Spleen (tissue), 11 donors: ENCODE data around the gene FOXD2. TPM values are rescaled to one million over a fixed set of nuclear protein-coding genes. Genes with fewer than 3 reads are reported as not detected.

Experiments used
- DNase-seq: peaks from one replicate; pipeline ENCODE4 v3.0.0-alpha.2; 2020
- H3K27ac ChIP-seq, 8 donors: fragments of 200-600 bp; sonication (generic) in 7 of 8; 1 replicate in 4 of 8; 2 replicates in 4 of 8; pipeline versions ENCODE4 v1.5.0 to v1.8.0; 2016 to 2021; ENCODE audit warnings: inconsistent platforms in 4 of 8, mild to moderate bottlenecking in 4 of 8, moderate library complexity in 1 of 8
- H3K27me3 ChIP-seq, 7 donors: fragments of 200-600 bp; sonication (generic) in 6 of 7; replicated peaks in 1 of 7; 1 replicate in 4 of 7; 2 replicates in 3 of 7; pipeline versions ENCODE4 v1.5.0 to v1.8.0; 2016 to 2021; ENCODE audit warnings: inconsistent platforms in 3 of 7, mild to moderate bottlenecking in 1 of 7
- H3K36me3 ChIP-seq, 6 donors: fragments of 200-600 bp; sonication (generic) in 5 of 6; 1 replicate in 4 of 6; 2 replicates in 2 of 6; pipeline versions ENCODE4 v1.5.0 to v1.8.0; 2016 to 2021; ENCODE audit warnings: inconsistent platforms in 2 of 6
- H3K4me1 ChIP-seq, 6 donors: fragments of 200-600 bp; sonication (generic) in 5 of 6; 1 replicate in 3 of 6; 2 replicates in 3 of 6; pipeline versions ENCODE4 v1.5.0 to v1.8.0; 2016 to 2021; ENCODE audit warnings: inconsistent platforms in 3 of 6
- H3K4me3 ChIP-seq, 8 donors: fragments of 200-600 bp; sonication (generic) in 7 of 8; 1 replicate in 4 of 8; 2 replicates in 4 of 8; pipeline versions ENCODE4 v1.5.0 to v1.8.0; 2016 to 2021; ENCODE audit warnings: inconsistent platforms in 4 of 8, mild to moderate bottlenecking in 4 of 8, moderate library complexity in 2 of 8
- H3K9me3 ChIP-seq, 8 donors: fragments of 200-600 bp; sonication (generic) in 7 of 8; 1 replicate in 4 of 8; 2 replicates in 4 of 8; pipeline versions ENCODE4 v1.5.0 to v1.8.0; 2016 to 2021; ENCODE audit warnings: inconsistent platforms in 4 of 8
- POLR2A ChIP-seq, 3 donors: fragments of 450-650 bp; IDR thresholded peaks; one replicate each; pipeline ENCODE4 v1.5.1; 2017; ENCODE audit warnings: antibody characterized with exemption in 3 of 3, mild to moderate bottlenecking in 1 of 3
- POLR2AphosphoS5 ChIP-seq, 3 donors: sonication (generic); formaldehyde crosslinking; IDR thresholded peaks; one replicate each; pipeline ENCODE4 v1.5.1; 2017; ENCODE audit warnings: antibody characterized with exemption in 3 of 3
- WGBS, 5 donors: extraction: QIAGEN DNeasy Blood & Tissue Kit in 3 of 5; methylation state at CpG; one replicate each; pipeline versions ENCODE4 v1.1.5 to v1.1.7; 2013 to 2018; 5-methylcytosine and 5-hydroxymethylcytosine counted together
- intact Hi-C: fragments of 100-400 bp; cut with DNase I; formaldehyde crosslinking; loops from one replicate; pipeline ENCODE4 v1.15.0; 2023; ENCODE audit warnings: low total_unique reads
- polyA plus RNA-seq, 3 donors: library from polyadenylated mRNA; stranded (reverse); fragments of 200-250 nt; gene quantifications; one replicate each; pipeline ENCODE4 v1.2.1, GENCODE V29; 2013
- total RNA-seq, 7 donors: library from RNA; depleted of rRNA in 3 of 7; stranded (reverse); fragments of >200 nt in 3 of 7; fragmentation: NEBNext Ultra II Directional in 4 of 7; extraction: Animal tissue kit (Norgen Biotek cat#: 25700) in 4 of 7; gene quantifications; one replicate each; pipeline versions ENCODE4 v1.1.0 to v1.2.1, GENCODE V29; 2016 to 2021
- TF ChIP-seq, protein P1 (sequence below), 11 experiments: fragments of 200-600 bp in 7 of 11; fragments of 450-650 bp in 4 of 11; sonication (generic) in 4 of 11; IDR thresholded peaks in 8 of 11; conservative IDR thresholded peaks in 3 of 11; 1 replicate in 7 of 11; 2 replicates in 4 of 11; pipeline versions ENCODE4 v1.4.0 to v1.8.0; 2016 to 2021; ENCODE audit warnings: antibody characterized with exemption in 11 of 11, inconsistent platforms in 4 of 11, mild to moderate bottlenecking in 1 of 11
- donor health status: healthy with polysubstance abuse.
- donor health status: DM: no; HTN: no; CAD: no; lungs with moderate emphysema.
- donor health status: DM: no; HTN: no; CAD: no.
- donor health status: Bipolar disorder and iron deficiency.
- donor health status: healthy.
- donor health status: DM: no; HTN: no; CAD: no.
- donor health status: DM: yes; HTN: yes; CAD: no.

FOXD2 gene
- total and polyA plus RNA-seq, 10 donors = 0.09 to 1.7 (median 0.61) TPM

DNA sequence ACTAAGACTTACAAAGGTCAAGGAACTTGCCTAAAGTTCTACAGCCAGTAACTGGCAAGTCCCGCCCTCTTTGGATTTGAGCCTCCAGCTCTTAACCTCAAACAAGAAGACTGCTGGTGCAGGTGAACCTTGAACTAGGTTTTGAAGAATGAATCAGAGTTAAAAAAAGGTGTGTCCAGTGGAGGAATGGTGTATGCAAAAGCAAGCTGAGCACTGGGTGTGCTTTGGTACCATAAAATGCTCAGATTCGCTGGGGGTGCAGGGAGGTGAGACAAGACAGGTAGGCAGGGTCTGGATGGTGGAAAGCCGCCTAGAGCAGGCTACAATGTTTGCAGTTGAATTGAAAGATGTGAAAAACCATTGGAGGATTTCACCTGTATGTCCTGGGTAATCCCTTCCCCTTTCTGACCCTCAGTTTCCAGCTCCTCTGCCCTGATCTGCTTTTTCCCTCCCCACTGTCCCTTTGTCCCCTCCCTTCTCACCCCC lies 39.8 kb downstream of the FOXD2 start:
- 78 to 92% (median 85%) methylated on average over 3 of the region's 3 CpGs for WGBS, 5 donors
- DNase-seq = no peak
- TF ChIP-seq POLR2AphosphoS5 (IDR thresholded peaks at IDR 0.05) (no peak), POLR2A (IDR thresholded peaks at IDR 0.05) (no peak)
- TF ChIP-seq, protein P1, sequence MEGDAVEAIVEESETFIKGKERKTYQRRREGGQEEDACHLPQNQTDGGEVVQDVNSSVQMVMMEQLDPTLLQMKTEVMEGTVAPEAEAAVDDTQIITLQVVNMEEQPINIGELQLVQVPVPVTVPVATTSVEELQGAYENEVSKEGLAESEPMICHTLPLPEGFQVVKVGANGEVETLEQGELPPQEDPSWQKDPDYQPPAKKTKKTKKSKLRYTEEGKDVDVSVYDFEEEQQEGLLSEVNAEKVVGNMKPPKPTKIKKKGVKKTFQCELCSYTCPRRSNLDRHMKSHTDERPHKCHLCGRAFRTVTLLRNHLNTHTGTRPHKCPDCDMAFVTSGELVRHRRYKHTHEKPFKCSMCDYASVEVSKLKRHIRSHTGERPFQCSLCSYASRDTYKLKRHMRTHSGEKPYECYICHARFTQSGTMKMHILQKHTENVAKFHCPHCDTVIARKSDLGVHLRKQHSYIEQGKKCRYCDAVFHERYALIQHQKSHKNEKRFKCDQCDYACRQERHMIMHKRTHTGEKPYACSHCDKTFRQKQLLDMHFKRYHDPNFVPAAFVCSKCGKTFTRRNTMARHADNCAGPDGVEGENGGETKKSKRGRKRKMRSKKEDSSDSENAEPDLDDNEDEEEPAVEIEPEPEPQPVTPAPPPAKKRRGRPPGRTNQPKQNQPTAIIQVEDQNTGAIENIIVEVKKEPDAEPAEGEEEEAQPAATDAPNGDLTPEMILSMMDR (IDR thresholded peaks at IDR 0.05 in 8 of 11, conservative IDR thresholded peaks at IDR 0.05 in 3 of 11) = no peak
- intact Hi-C loops = no loop called here
- H3K27me3 ChIP-seq = peaks cover 0 to 19% (median 0%) of the 10 kb centered on the region in 7 donors
- no peak overlapping the region for H3K27ac ChIP-seq
- no peak overlapping the region for H3K4me3 ChIP-seq
- no peaks in the 10 kb centered on the region for H3K36me3 ChIP-seq
- H3K9me3 ChIP-seq = no peaks in the 10 kb centered on the region
- H3K4me1 ChIP-seq = no peaks in the 10 kb centered on the region

DNA sequence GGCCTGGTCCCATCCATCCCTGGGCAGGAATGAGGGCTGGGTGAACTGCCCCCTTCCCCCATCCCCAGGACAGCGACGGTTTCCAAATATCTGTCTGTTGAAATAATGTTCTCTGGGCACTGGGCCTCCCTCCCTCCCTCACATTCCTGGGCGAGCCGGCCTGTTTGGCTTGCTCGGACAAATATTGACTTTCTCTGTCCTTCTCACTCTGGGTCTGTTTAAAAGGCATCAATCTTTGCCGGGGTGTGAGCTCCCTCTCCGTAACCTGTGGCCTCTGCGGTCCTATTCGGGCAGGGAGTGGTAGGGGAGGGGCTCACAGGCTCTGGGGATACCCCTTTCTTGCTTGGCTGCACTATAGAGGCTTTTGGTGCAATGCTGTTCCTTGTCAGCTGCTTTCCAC lies 40.2 kb downstream of the FOXD2 start:
- Histone ChIP-seq H3K27ac (peak overlapping the region in 1 of 8 donors; percentile 13), H3K4me1 (no peaks in the 10 kb centered on the region), H3K9me3 (no peaks in the 10 kb centered on the region), H3K36me3 (no peaks in the 10 kb centered on the region), H3K27me3 (peaks cover 0 to 19% (median 0%) of the 10 kb centered on the region in 7 donors), H3K4me3 (no peak overlapping the region)
- DNase-seq = no peak
- intact Hi-C loops = no loop called here
- TF ChIP-seq POLR2AphosphoS5 (IDR thresholded peaks at IDR 0.05) = peak in 1 of 3 donors; percentile 25
- TF ChIP-seq, protein P1 (IDR thresholded peaks at IDR 0.05 in 8 of 11, conservative IDR thresholded peaks at IDR 0.05 in 3 of 11) = no peak
- 58 to 83% (median 67%) methylated on average over 9 of the region's 9 CpGs for WGBS, 5 donors

DNA sequence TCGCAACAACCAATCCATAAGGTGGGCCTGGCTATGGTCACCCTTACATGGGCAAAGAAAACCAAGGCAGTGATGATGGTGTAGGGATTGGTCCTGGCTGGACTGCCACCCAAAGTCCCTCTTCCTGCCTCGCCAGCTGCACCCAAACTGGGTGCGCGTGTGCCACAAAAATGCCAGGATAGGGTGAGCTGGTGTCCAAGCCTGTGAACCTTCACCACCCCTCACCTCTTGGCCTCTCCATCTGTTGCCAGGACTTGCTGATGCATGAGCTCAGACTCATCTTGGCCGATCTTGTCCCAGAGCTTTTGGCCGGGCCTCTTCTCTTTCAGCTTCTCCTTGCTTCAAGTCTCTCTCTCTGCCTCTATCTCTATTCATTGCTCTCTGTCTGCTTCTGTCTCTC lies 41.8 kb downstream of the FOXD2 start:
- no peak for DNase-seq
- 71 to 88% (median 77%) methylated on average over 6 of the region's 6 CpGs for WGBS, 5 donors
- no peaks in the 10 kb centered on the region for H3K9me3 ChIP-seq
- H3K4me1 ChIP-seq = no peaks in the 10 kb centered on the region
- intact Hi-C loops = no loop called here
- H3K27ac ChIP-seq = no peak overlapping the region
- H3K4me3 ChIP-seq = no peak overlapping the region
- H3K27me3 ChIP-seq = peaks cover 0 to 14% (median 0%) of the 10 kb centered on the region in 7 donors
- H3K36me3 ChIP-seq = no peaks in the 10 kb centered on the region
- TF ChIP-seq, protein P1 (IDR thresholded peaks at IDR 0.05 in 8 of 11, conservative IDR thresholded peaks at IDR 0.05 in 3 of 11) = no peak
- TF ChIP-seq POLR2AphosphoS5 (IDR thresholded peaks at IDR 0.05) (no peak), POLR2A (IDR thresholded peaks at IDR 0.05) (no peak)

DNA sequence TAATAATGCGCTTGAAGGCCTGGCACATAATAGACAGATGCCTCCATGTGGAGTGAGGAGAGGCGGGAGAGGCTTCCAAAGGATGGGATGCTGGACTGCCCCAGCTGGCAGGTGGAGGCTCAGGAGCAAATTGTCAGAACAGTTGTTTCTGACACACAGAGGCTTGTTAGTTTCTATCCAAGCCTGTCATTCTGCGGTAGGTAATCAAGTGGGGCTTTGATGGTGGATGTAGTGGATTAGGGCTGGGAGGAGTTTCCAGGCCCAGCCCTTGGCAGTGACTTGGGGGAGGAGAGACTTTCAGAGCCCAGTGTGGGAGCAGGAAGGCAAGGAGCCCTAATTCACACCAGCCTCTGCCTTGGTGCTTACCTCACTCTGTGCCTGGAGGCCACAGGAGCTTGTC lies 44.1 kb downstream of the FOXD2 start:
- Histone ChIP-seq H3K36me3 (no peaks in the 10 kb centered on the region), H3K4me1 (no peaks in the 10 kb centered on the region), H3K4me3 (no peak overlapping the region), H3K27ac (no peak overlapping the region), H3K9me3 (no peaks in the 10 kb centered on the region), H3K27me3 (peaks cover 0 to 14% (median 0%) of the 10 kb centered on the region in 7 donors)
- 92 to 98% (median 98%) methylated on average over 3 of the region's 3 CpGs for WGBS, 5 donors
- TF ChIP-seq POLR2A (IDR thresholded peaks at IDR 0.05) = no peak
- TF ChIP-seq, protein P1 (IDR thresholded peaks at IDR 0.05 in 8 of 11, conservative IDR thresholded peaks at IDR 0.05 in 3 of 11) = no peak
- no peak for TF ChIP-seq POLR2AphosphoS5 (IDR thresholded peaks at IDR 0.05)
- DNase-seq = no peak
- intact Hi-C loops = no loop called here
